ENCODE results near the gene KCNJ9.
A peak's percentile ranks its signal among the peaks of the same experiment; 100 is the strongest.
"Not testable (repeated sequence)": the region's sequence is repeated elsewhere in the genome, so short reads cannot be mapped to it uniquely, and the experiment has no call there.

The KCNJ9 gene

GRCh38 chr1:160108888-160109662 is 27.7 kb downstream of the KCNJ9 start:
- peak; percentile 43 for DNase-seq
- peak; percentile 61 for TF ChIP-seq CTCF (IDR thresholded peaks at IDR 0.05; ENCODE audit: low read depth, low read length)
- Histone ChIP-seq H3K9me3 (no peaks in the 10 kb centered on the region), H3K4me3 (ENCODE audit: low read depth, low read length) (no peak overlapping the region), H3K27me3 (no peaks in the 10 kb centered on the region), H3K4me1 (no peaks in the 10 kb centered on the region), H3K36me3 (no peaks in the 10 kb centered on the region)

GRCh38 chr1:160109686-160110085 is 28.3 kb downstream of the KCNJ9 start:
- Histone ChIP-seq H3K9me3 (no peaks in the 10 kb centered on the region), H3K36me3 (no peaks in the 10 kb centered on the region), H3K27me3 (no peaks in the 10 kb centered on the region), H3K4me1 (no peaks in the 10 kb centered on the region), H3K4me3 (ENCODE audit: low read depth, low read length) (no peak overlapping the region)
- no peak for TF ChIP-seq CTCF (IDR thresholded peaks at IDR 0.05; ENCODE audit: low read depth, low read length)
- DNase-seq, result no peak

- H3K4me1 ChIP-seq; H3K4me3 ChIP-seq (ENCODE audit: low read depth, low read length); DNase-seq; H3K27me3 ChIP-seq; H3K36me3 ChIP-seq; H3K9me3 ChIP-seq: not testable (repeated sequence)
Observed at GRCh38 chr1:160111462-160111861, 30.1 kb downstream of the KCNJ9 start.

- Histone ChIP-seq H3K9me3 (no peaks in the 10 kb centered on the region), H3K4me3 (ENCODE audit: low read depth, low read length) (no peak overlapping the region), H3K36me3 (no peaks in the 10 kb centered on the region), H3K27me3 (no peaks in the 10 kb centered on the region), H3K4me1 (no peaks in the 10 kb centered on the region)
- DNase-seq, result no peak
- TF ChIP-seq CTCF (IDR thresholded peaks at IDR 0.05; ENCODE audit: low read depth, low read length), result no peak
Observed at GRCh38 chr1:160112357-160112756, 31.0 kb downstream of the KCNJ9 start.

- Histone ChIP-seq H3K36me3 (no peaks in the 10 kb centered on the region), H3K27me3 (no peaks in the 10 kb centered on the region), H3K9me3 (no peaks in the 10 kb centered on the region), H3K4me1 (no peaks in the 10 kb centered on the region), H3K4me3 (ENCODE audit: low read depth, low read length) (no peak overlapping the region)
- DNase-seq, result no peak
- no peak for TF ChIP-seq CTCF (IDR thresholded peaks at IDR 0.05; ENCODE audit: low read depth, low read length)
Observed at GRCh38 chr1:160113407-160113806, 32.1 kb downstream of the KCNJ9 start.

- no peak overlapping the region for H3K4me3 ChIP-seq (ENCODE audit: low read depth, low read length)
- no peaks in the 10 kb centered on the region for H3K4me1 ChIP-seq
Observed at GRCh38 chr1:160114085-160114484, 32.7 kb downstream of the KCNJ9 start.

More at GRCh38 chr1:160114085-160114484, 32.7 kb downstream of the KCNJ9 start:
- DNase-seq, result no peak
- H3K9me3 ChIP-seq, result no peaks in the 10 kb centered on the region
- no peaks in the 10 kb centered on the region for H3K36me3 ChIP-seq
- H3K27me3 ChIP-seq, result no peaks in the 10 kb centered on the region
- TF ChIP-seq CTCF (IDR thresholded peaks at IDR 0.05; ENCODE audit: low read depth, low read length), result no peak
